Trophoblast cell (in vitro differentiated cells and primary cell): ENCODE results near the gene KIRREL3.

Experiments used
- DNase-seq, 2 donors: peaks; one replicate each; pipeline ENCODE4 v3.0.0-alpha.2; 2016
- H2AFZ ChIP-seq: 2 replicates; pipeline ENCODE4 v1.6.1; 2013; ENCODE audit warnings: low read length, moderate library complexity, mild to moderate bottlenecking; ENCODE audit not compliant: insufficient read depth, poor library complexity
- H2AK5ac ChIP-seq: 2 replicates; pipeline ENCODE4 v1.6.1; 2013; ENCODE audit warnings: mild to moderate bottlenecking, low read length
- H2BK120ac ChIP-seq: 2 replicates; pipeline ENCODE4 v1.6.1; 2013; ENCODE audit warnings: low read length, mild to moderate bottlenecking, moderate library complexity; ENCODE audit not compliant: insufficient read depth, poor library complexity
- H2BK12ac ChIP-seq: 2 replicates; pipeline ENCODE4 v1.6.1; 2013; ENCODE audit warnings: mild to moderate bottlenecking, low read length, moderate library complexity
- H2BK5ac ChIP-seq: 2 replicates; pipeline ENCODE4 v1.6.1; 2013; ENCODE audit warnings: low read length, low read depth, moderate library complexity, mild to moderate bottlenecking; ENCODE audit not compliant: poor library complexity
- H3K14ac ChIP-seq: 2 replicates; pipeline ENCODE4 v1.6.1; 2013; ENCODE audit warnings: mild to moderate bottlenecking, low read length
- H3K18ac ChIP-seq: 2 replicates; pipeline ENCODE4 v1.6.1; 2013; ENCODE audit warnings: mild to moderate bottlenecking, low read length
- H3K23ac ChIP-seq: 2 replicates; pipeline ENCODE4 v1.6.1; 2013; ENCODE audit warnings: low read length
- H3K27ac ChIP-seq: 2 replicates; pipeline ENCODE4 v1.5.1; 2013; ENCODE audit warnings: low read depth, mild to moderate bottlenecking, inconsistent platforms, low read length, moderate library complexity
- H3K27me3 ChIP-seq: 2 replicates; pipeline ENCODE4 v1.6.1; 2013; ENCODE audit warnings: inconsistent platforms, mild to moderate bottlenecking, low read length, moderate library complexity; ENCODE audit not compliant: insufficient read depth
- H3K36me3 ChIP-seq, 2 experiments: 1 replicate in 1 of 2; 2 replicates in 1 of 2; pipeline ENCODE4 v1.6.1; 2013; ENCODE audit warnings: low read length in 2 of 2, mild to moderate bottlenecking in 2 of 2, moderate library complexity in 1 of 2; ENCODE audit not compliant: insufficient read depth in 2 of 2, control insufficient read depth in 1 of 2
- H3K4ac ChIP-seq: 2 replicates; pipeline ENCODE4 v1.6.1; 2013; ENCODE audit warnings: low read depth, mild to moderate bottlenecking, low read length, moderate library complexity
- H3K4me1 ChIP-seq, 2 experiments: 1 replicate in 1 of 2; 2 replicates in 1 of 2; pipeline ENCODE4 v1.6.1; 2013; ENCODE audit warnings: low read length in 2 of 2, mild to moderate bottlenecking in 2 of 2, moderate library complexity in 1 of 2; ENCODE audit not compliant: insufficient read depth in 2 of 2, control insufficient read depth in 1 of 2
- H3K4me2 ChIP-seq: 2 replicates; pipeline ENCODE4 v1.6.1; 2013; ENCODE audit warnings: inconsistent platforms, mild to moderate bottlenecking, low read length, moderate library complexity
- H3K4me3 ChIP-seq: 2 replicates; pipeline ENCODE4 v1.5.1; 2013; ENCODE audit warnings: mild to moderate bottlenecking, low read depth, low read length, inconsistent platforms
- H3K79me1 ChIP-seq: one replicate; pipeline ENCODE4 v1.6.1; 2013; ENCODE audit warnings: low read length
- H3K79me2 ChIP-seq: 2 replicates; pipeline ENCODE4 v1.6.1; 2013; ENCODE audit warnings: low read length, mild to moderate bottlenecking; ENCODE audit not compliant: control insufficient read depth, insufficient read depth, poor library complexity
- H3K9ac ChIP-seq: 2 replicates; pipeline ENCODE4 v1.6.1; 2013; ENCODE audit warnings: mild to moderate bottlenecking, low read length
- H3K9me3 ChIP-seq: 2 replicates; pipeline ENCODE4 v1.6.1; 2013; ENCODE audit warnings: low read depth, mild to moderate bottlenecking, control low read depth, inconsistent platforms, low read length; ENCODE audit not compliant: insufficient read depth
- H4K12ac ChIP-seq: 2 replicates; pipeline ENCODE4 v1.6.1; 2013; ENCODE audit warnings: low read depth, mild to moderate bottlenecking, low read length, moderate library complexity
- H4K8ac ChIP-seq: 2 replicates; pipeline ENCODE4 v1.6.1; 2013; ENCODE audit warnings: low read depth, mild to moderate bottlenecking, low read length, moderate library complexity
- H4K91ac ChIP-seq: one replicate; pipeline ENCODE4 v1.6.1; 2013; ENCODE audit warnings: low read depth, mild to moderate bottlenecking, low read length, moderate library complexity
- WGBS: extraction: QIAGEN DNeasy Blood & Tissue Kit; methylation state at CpG from one replicate; pipeline ENCODE4 v1.1.7; 2013; ENCODE audit warnings: missing lambda C conversion rate; ENCODE audit not compliant: insufficient read length, insufficient coverage; ENCODE audit errors: extremely low coverage; 5-methylcytosine and 5-hydroxymethylcytosine counted together

Gene KIRREL3

GRCh38 chr11:126578021-126578420 is 422.5 kb downstream of the KIRREL3 start:
- Histone ChIP-seq H3K14ac (no peak overlapping the region), H3K36me3 (no peaks in the 10 kb centered on the region), H3K9ac (no peak overlapping the region), H3K4me2 (no peak overlapping the region), H3K18ac (no peak overlapping the region), H3K9me3 (no peaks in the 10 kb centered on the region), H3K79me2 (no peaks in the 10 kb centered on the region), H3K23ac (no peak overlapping the region), H2AK5ac (no peak overlapping the region), H4K12ac (no peak overlapping the region), H2BK12ac (no peak overlapping the region), H4K8ac (no peak overlapping the region), H3K27me3 (no peaks in the 10 kb centered on the region), H3K79me1 (no peaks in the 10 kb centered on the region), H3K4me3 (no peak overlapping the region), H2BK120ac (no peak overlapping the region), H4K91ac (no peak overlapping the region), H3K27ac (no peak overlapping the region), H3K4ac (no peak overlapping the region), H2AFZ (no peak overlapping the region), H2BK5ac (no peak overlapping the region), H3K4me1 (no peaks in the 10 kb centered on the region)
- no CpG with 5 or more reads among the region's 2 CpGs for WGBS
- DNase-seq, result no peak

- H4K91ac ChIP-seq, result no peak overlapping the region
- H3K27me3 ChIP-seq, result no peaks in the 10 kb centered on the region
- H3K4me1 ChIP-seq, result no peaks in the 10 kb centered on the region
- no peak overlapping the region for H2AK5ac ChIP-seq
- no peak overlapping the region for H2BK120ac ChIP-seq
- no peak overlapping the region for H2AFZ ChIP-seq
- no peak overlapping the region for H2BK12ac ChIP-seq
- no peak overlapping the region for H3K4ac ChIP-seq
- H3K18ac ChIP-seq, result no peak overlapping the region
- H3K23ac ChIP-seq, result no peak overlapping the region
- H3K27ac ChIP-seq, result no peak overlapping the region
- no peak overlapping the region for H3K4me2 ChIP-seq
- no peak overlapping the region for H3K14ac ChIP-seq
- H4K8ac ChIP-seq, result no peak overlapping the region
- no peak overlapping the region for H3K9ac ChIP-seq
- DNase-seq, result no peak
- H2BK5ac ChIP-seq, result no peak overlapping the region
- H4K12ac ChIP-seq, result no peak overlapping the region
- WGBS, result no CpG with 5 or more reads among the region's 4 CpGs
- H3K36me3 ChIP-seq, result no peaks in the 10 kb centered on the region
- no peaks in the 10 kb centered on the region for H3K9me3 ChIP-seq
- no peak overlapping the region for H3K4me3 ChIP-seq
- no peaks in the 10 kb centered on the region for H3K79me2 ChIP-seq
- no peaks in the 10 kb centered on the region for H3K79me1 ChIP-seq
Observed at GRCh38 chr11:126575849-126576248, 424.7 kb downstream of the KIRREL3 start.

- H3K4me1 ChIP-seq, result no peaks in the 10 kb centered on the region
- H3K4me2 ChIP-seq, result no peak overlapping the region
- H3K27ac ChIP-seq, result no peak overlapping the region
- no peak for DNase-seq
- H3K14ac ChIP-seq, result no peak overlapping the region
- H3K4ac ChIP-seq, result no peak overlapping the region
- no peak overlapping the region for H4K12ac ChIP-seq
- no peaks in the 10 kb centered on the region for H3K79me2 ChIP-seq
- no CpG with 5 or more reads among the region's 11 CpGs for WGBS
- no peaks in the 10 kb centered on the region for H3K36me3 ChIP-seq
- H3K79me1 ChIP-seq, result no peaks in the 10 kb centered on the region
- H4K91ac ChIP-seq, result no peak overlapping the region
- no peak overlapping the region for H2AK5ac ChIP-seq
- no peak overlapping the region for H3K23ac ChIP-seq
- no peak overlapping the region for H2BK12ac ChIP-seq
- H3K9me3 ChIP-seq, result no peaks in the 10 kb centered on the region
- H3K18ac ChIP-seq, result no peak overlapping the region
- no peak overlapping the region for H3K4me3 ChIP-seq
- H4K8ac ChIP-seq, result no peak overlapping the region
- no peak overlapping the region for H2AFZ ChIP-seq
- H2BK5ac ChIP-seq, result no peak overlapping the region
- H2BK120ac ChIP-seq, result no peak overlapping the region
- H3K27me3 ChIP-seq, result no peaks in the 10 kb centered on the region
- no peak overlapping the region for H3K9ac ChIP-seq
Observed at GRCh38 chr11:126573325-126573978, 427.1 kb downstream of the KIRREL3 start.

GRCh38 chr11:126570489-126570888 is 430.1 kb downstream of the KIRREL3 start:
- Histone ChIP-seq H3K79me2 (no peaks in the 10 kb centered on the region), H3K79me1 (no peaks in the 10 kb centered on the region), H4K12ac (no peak overlapping the region), H3K4me1 (no peaks in the 10 kb centered on the region), H3K36me3 (no peaks in the 10 kb centered on the region), H3K27ac (no peak overlapping the region), H4K91ac (no peak overlapping the region), H2AFZ (no peak overlapping the region), H3K4me3 (no peak overlapping the region), H2BK5ac (no peak overlapping the region), H3K9ac (no peak overlapping the region), H2BK12ac (no peak overlapping the region), H3K4ac (no peak overlapping the region), H3K14ac (no peak overlapping the region), H3K27me3 (no peaks in the 10 kb centered on the region), H3K23ac (no peak overlapping the region), H2BK120ac (no peak overlapping the region), H3K4me2 (no peak overlapping the region), H2AK5ac (no peak overlapping the region), H3K9me3 (no peaks in the 10 kb centered on the region), H3K18ac (no peak overlapping the region), H4K8ac (no peak overlapping the region)
- WGBS, result no CpG with 5 or more reads among the region's 5 CpGs
- DNase-seq, result no peak
